ENCODE results near the gene ANOS1.
A peak's percentile ranks its signal among the peaks of the same experiment; 100 is the strongest.

- TF ChIP-seq CTCF (IDR thresholded peaks at IDR 0.05; ENCODE audit: low read depth, low read length) (peak; percentile 55), POLR2A (IDR thresholded peaks at IDR 0.05; ENCODE audit: extremely low read depth, insufficient read length) (no peak)
Measured at GRCh38 chrX:8748855-8749254, 16.9 kb upstream of the ANOS1 start.

All from NB4 (cell line).